ENCODE data around the gene STK40. TPM values are rescaled to one million over a fixed set of nuclear protein-coding genes. Genes with fewer than 3 reads are reported as not detected.
A peak's percentile ranks its signal among the peaks of the same experiment; 100 is the strongest.

The STK40 gene
- total and polyA plus RNA-seq, 9 of the 15 experiments (the other 6 are each of a cell fraction or from before 2014, with no cell fraction given): 0.69 to 94.3 (median 39.1) TPM

DNA sequence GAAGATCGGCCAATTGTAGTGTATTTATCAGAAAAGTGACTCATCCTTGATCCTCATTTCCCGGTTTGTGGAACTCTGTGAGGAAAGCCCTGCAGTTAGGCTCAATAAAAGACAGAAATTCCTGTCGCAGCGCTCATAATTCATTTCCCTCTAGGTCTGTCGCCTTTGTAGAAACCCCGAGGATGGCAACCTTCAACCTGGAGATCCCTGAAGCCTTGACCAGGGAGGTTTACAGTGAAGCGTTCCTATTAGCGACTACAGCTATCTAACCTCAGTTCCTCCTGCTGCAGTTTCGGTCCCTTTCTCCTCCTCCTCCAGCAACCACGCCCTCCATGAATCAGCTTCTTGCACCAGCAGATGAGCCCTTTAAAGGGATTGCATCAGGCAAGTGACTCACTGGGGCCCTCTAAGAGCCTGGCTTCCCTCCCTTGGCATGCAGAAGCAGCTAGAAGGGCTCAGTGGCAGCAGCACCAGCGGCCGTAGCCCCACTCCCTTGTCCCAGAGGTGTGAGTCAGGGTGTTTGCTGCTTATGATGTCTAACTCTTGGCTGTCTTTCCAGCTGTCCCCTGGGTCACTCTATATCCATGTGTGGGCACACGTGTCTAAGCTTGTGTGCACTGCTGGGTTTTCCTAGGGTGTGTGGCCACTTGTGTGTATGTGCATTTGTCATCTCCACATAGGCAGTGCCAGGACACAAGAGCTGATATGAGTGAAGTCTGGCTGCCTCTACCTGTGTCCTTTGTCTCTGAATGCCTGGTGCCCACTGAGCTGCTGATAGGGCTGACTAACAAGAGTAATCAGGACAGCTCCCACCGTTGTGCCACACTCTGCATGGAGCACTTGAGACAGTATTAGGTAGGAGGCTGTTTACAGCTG is 779 bp upstream of the STK40 start (continued):
- TF ChIP-seq, protein P1, sequence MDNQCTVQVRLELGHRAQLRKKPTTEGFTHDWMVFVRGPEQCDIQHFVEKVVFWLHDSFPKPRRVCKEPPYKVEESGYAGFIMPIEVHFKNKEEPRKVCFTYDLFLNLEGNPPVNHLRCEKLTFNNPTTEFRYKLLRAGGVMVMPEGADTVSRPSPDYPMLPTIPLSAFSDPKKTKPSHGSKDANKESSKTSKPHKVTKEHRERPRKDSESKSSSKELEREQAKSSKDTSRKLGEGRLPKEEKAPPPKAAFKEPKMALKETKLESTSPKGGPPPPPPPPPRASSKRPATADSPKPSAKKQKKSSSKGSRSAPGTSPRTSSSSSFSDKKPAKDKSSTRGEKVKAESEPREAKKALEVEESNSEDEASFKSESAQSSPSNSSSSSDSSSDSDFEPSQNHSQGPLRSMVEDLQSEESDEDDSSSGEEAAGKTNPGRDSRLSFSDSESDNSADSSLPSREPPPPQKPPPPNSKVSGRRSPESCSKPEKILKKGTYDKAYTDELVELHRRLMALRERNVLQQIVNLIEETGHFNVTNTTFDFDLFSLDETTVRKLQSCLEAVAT (IDR thresholded peaks at IDR 0.05): peak; percentile 85 to 88
- TF ChIP-seq, protein P2, sequence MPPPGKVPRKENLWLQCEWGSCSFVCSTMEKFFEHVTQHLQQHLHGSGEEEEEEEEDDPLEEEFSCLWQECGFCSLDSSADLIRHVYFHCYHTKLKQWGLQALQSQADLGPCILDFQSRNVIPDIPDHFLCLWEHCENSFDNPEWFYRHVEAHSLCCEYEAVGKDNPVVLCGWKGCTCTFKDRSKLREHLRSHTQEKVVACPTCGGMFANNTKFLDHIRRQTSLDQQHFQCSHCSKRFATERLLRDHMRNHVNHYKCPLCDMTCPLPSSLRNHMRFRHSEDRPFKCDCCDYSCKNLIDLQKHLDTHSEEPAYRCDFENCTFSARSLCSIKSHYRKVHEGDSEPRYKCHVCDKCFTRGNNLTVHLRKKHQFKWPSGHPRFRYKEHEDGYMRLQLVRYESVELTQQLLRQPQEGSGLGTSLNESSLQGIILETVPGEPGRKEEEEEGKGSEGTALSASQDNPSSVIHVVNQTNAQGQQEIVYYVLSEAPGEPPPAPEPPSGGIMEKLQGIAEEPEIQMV (tag; conservative IDR thresholded peaks at IDR 0.05; ENCODE audit: low read depth): peak; percentile 56; the same call in 1 of the 2 replicates
- TF ChIP-seq PKNOX1 (IDR thresholded peaks at IDR 0.05): no peak; the same call in 1 of the 2 replicates
- no peak for TF ChIP-seq CBFA2T2 (conservative IDR thresholded peaks at IDR 0.05)
- 0 out of 2 replicates have a peak, but pooled peaks have one; percentile 19 for TF ChIP-seq FOXO4 (CRISPR knock-in tag; IDR thresholded peaks at IDR 0.05)
- TF ChIP-seq HDAC8 (tag; IDR thresholded peaks at IDR 0.05): peak; percentile 89
- peak; percentile 81 for TF ChIP-seq ETS2 (tag; IDR thresholded peaks at IDR 0.05; ENCODE audit: borderline replicate concordance, poor library complexity, severe bottlenecking)
- TF ChIP-seq SLC30A9 (CRISPR knock-in tag; IDR thresholded peaks at IDR 0.05): no peak
- no peak for TF ChIP-seq ZNF512 (tag; IDR thresholded peaks at IDR 0.05)
- TF ChIP-seq NCOA4 (IDR thresholded peaks at IDR 0.05; ENCODE audit: partially characterized antibody): no peak
- TF ChIP-seq NRF1 (conservative IDR thresholded peaks at IDR 0.05 in 1 of 2, IDR thresholded peaks at IDR 0.05 in 1 of 2): peak in 1 of 2 experiments; percentile 19; a peak in 2 of 4 replicates
- peak; percentile 97 for TF ChIP-seq ZNF584 (CRISPR knock-in tag; IDR thresholded peaks at IDR 0.05; ENCODE audit: low read depth)
- no peak for TF ChIP-seq POLR3A (IDR thresholded peaks at IDR 0.05; ENCODE audit: borderline replicate concordance, extremely low read depth, insufficient read depth, insufficient read length)
- TF ChIP-seq TCFL5 (CRISPR knock-in tag; conservative IDR thresholded peaks at IDR 0.05): peak; percentile 78
- no peak for TF ChIP-seq RBM17 (IDR thresholded peaks at IDR 0.05; ENCODE audit: borderline replicate concordance, low read depth, low read length)
- no peak; the same call in 1 of the 2 replicates for TF ChIP-seq PYGO2 (tag; IDR thresholded peaks at IDR 0.05)
- peak; percentile 21; the same call in 1 of the 2 replicates for TF ChIP-seq SREBF1 (IDR thresholded peaks at IDR 0.05; ENCODE audit: borderline replicate concordance, low read depth, low read length)
- TF ChIP-seq LARP7 (IDR thresholded peaks at IDR 0.05): no peak
- peak; percentile 91 to 93 for TF ChIP-seq TRIM24 (IDR thresholded peaks at IDR 0.05)
